Fibroblast of lung (primary cell): ENCODE data around the gene KLHL25. TPM values are rescaled to one million over a fixed set of nuclear protein-coding genes. Genes with fewer than 3 reads are reported as not detected.

ENCODE experiments used
- DNase-seq, 2 donors: peaks; one replicate each; pipeline versions ENCODE4 v3.0.0 to v3.0.0-alpha.2; 2010; ENCODE audit warnings: low read depth in 2 of 2
- H2AFZ ChIP-seq: 2 replicates; pipeline ENCODE4 v1.5.1; 2012; ENCODE audit warnings: low read length, control low read depth, inconsistent platforms
- H3K27ac ChIP-seq: 2 replicates; pipeline ENCODE4 v1.5.1; 2011; ENCODE audit warnings: low read length, control low read depth; ENCODE audit not compliant: insufficient read depth
- H3K27me3 ChIP-seq: 2 replicates; pipeline ENCODE4 v1.5.1; 2011; ENCODE audit warnings: mild to moderate bottlenecking, low read length; ENCODE audit not compliant: control insufficient read depth, insufficient read depth
- H3K36me3 ChIP-seq: 2 replicates; pipeline ENCODE4 v1.5.1; 2011; ENCODE audit warnings: low read length; ENCODE audit not compliant: control insufficient read depth, insufficient read depth
- H3K4me1 ChIP-seq: 2 replicates; pipeline ENCODE4 v1.5.1; 2011; ENCODE audit warnings: low read length; ENCODE audit not compliant: control insufficient read depth, insufficient read depth; ENCODE audit errors: extremely low read depth
- H3K4me2 ChIP-seq: 2 replicates; pipeline ENCODE4 v1.5.1; 2011; ENCODE audit warnings: low read length, control low read depth; ENCODE audit not compliant: insufficient read depth; ENCODE audit errors: extremely low read depth
- H3K4me3 ChIP-seq, 4 experiments: fragments of 200-600 bp in 1 of 4; sonication (generic) in 1 of 4; replicated peaks in 1 of 4; 2 replicates each; pipeline ENCODE4 v1.5.1; 2011 to 2016; ENCODE audit warnings: low read length in 4 of 4, low read depth in 3 of 4, mild to moderate bottlenecking in 3 of 4, control low read depth in 2 of 4, inconsistent platforms in 1 of 4, mixed read lengths in 1 of 4; ENCODE audit not compliant: insufficient read depth in 1 of 4; ENCODE audit errors: control extremely low read depth in 1 of 4
- H3K79me2 ChIP-seq: 2 replicates; pipeline ENCODE4 v1.5.1; 2012; ENCODE audit warnings: mild to moderate bottlenecking, low read length, inconsistent platforms; ENCODE audit not compliant: control insufficient read depth, insufficient read depth
- H3K9ac ChIP-seq: 2 replicates; pipeline ENCODE4 v1.5.1; 2011; ENCODE audit warnings: mild to moderate bottlenecking, low read length, control low read depth; ENCODE audit not compliant: insufficient read depth
- H3K9me3 ChIP-seq: 2 replicates; pipeline ENCODE4 v1.5.1; 2012; ENCODE audit warnings: low read depth, low read length; ENCODE audit not compliant: control insufficient read depth, insufficient read depth
- H4K20me1 ChIP-seq: 2 replicates; pipeline ENCODE4 v1.5.1; 2011; ENCODE audit warnings: low read length; ENCODE audit not compliant: control insufficient read depth, insufficient read depth; ENCODE audit errors: extremely low read depth
- EZH2 ChIP-seq: IDR thresholded peaks from 2 replicates; pipeline ENCODE4 v1.5.1; 2012; ENCODE audit warnings: low read length, control low read depth, mild to moderate bottlenecking; ENCODE audit errors: missing control alignments
- polyA plus RNA-seq, 2 donors: library from polyadenylated mRNA; depleted of rRNA in 1 of 2; stranded (reverse) in 1 of 2; unstranded in 1 of 2; fragments of >200 nt; gene quantifications; 2 replicates each; pipeline ENCODE4 v1.2.1, GENCODE V29; 2011 to 2012; ENCODE audit warnings: missing spikeins in 1 of 2
- total RNA-seq: library from RNA; depleted of rRNA; stranded (reverse); fragments of >200 nt; gene quantifications from 2 replicates; pipeline ENCODE4 v1.2.1, GENCODE V29; 2014
- TF ChIP-seq, protein P1 (sequence below), 2 donors: IDR thresholded peaks in 1 of 2; conservative IDR thresholded peaks in 1 of 2; 1 replicate in 1 of 2; 2 replicates in 1 of 2; pipeline ENCODE4 v1.5.1; 2011 to 2012; ENCODE audit warnings: low read length in 2 of 2, control low read depth in 1 of 2, inconsistent platforms in 1 of 2, low read depth in 1 of 2, mild to moderate bottlenecking in 1 of 2

The KLHL25 gene
- total and polyA plus RNA-seq, 2 donors (not counting 1 experiment from before 2014, with no cell fraction given) = 1.4 to 5.4 TPM

DNA sequence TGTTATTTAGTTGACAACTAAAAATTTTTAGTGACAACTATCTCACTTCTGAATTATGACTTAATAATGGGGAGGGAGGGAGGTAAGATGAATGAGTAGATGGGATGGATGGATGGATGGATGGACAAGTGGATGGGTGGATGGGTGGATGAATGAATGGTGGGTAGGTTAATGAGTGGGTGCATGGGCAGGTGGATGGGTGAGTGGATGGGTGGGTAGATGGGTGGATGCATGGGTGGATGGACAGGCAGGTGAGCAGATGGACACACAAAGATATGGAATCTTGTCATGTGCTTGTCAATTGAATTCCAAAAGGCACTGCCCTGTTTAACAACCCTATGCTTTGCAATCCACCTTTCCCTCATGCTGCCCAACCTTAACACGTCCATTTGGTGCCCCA lies 41.5 kb downstream of the KLHL25 start:
- H3K27ac ChIP-seq = no peak overlapping the region
- H3K9me3 ChIP-seq = no peaks in the 10 kb centered on the region
- H3K4me2 ChIP-seq = no peak overlapping the region
- no peaks in the 10 kb centered on the region for H3K27me3 ChIP-seq
- H2AFZ ChIP-seq = no peak overlapping the region
- H4K20me1 ChIP-seq = no peaks in the 10 kb centered on the region
- H3K4me1 ChIP-seq = peaks cover 7% of the 10 kb centered on the region
- no peak overlapping the region for H3K9ac ChIP-seq
- H3K79me2 ChIP-seq = no peaks in the 10 kb centered on the region
- no peak for TF ChIP-seq EZH2
- TF ChIP-seq, protein P1, sequence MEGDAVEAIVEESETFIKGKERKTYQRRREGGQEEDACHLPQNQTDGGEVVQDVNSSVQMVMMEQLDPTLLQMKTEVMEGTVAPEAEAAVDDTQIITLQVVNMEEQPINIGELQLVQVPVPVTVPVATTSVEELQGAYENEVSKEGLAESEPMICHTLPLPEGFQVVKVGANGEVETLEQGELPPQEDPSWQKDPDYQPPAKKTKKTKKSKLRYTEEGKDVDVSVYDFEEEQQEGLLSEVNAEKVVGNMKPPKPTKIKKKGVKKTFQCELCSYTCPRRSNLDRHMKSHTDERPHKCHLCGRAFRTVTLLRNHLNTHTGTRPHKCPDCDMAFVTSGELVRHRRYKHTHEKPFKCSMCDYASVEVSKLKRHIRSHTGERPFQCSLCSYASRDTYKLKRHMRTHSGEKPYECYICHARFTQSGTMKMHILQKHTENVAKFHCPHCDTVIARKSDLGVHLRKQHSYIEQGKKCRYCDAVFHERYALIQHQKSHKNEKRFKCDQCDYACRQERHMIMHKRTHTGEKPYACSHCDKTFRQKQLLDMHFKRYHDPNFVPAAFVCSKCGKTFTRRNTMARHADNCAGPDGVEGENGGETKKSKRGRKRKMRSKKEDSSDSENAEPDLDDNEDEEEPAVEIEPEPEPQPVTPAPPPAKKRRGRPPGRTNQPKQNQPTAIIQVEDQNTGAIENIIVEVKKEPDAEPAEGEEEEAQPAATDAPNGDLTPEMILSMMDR (conservative IDR thresholded peaks at IDR 0.05 in 1 of 2, IDR thresholded peaks at IDR 0.05 in 1 of 2; ENCODE audit: low read depth in 1 of 2, low read length in 2 of 2) = no peak
- H3K36me3 ChIP-seq = peaks cover 4% of the 10 kb centered on the region
- H3K4me3 ChIP-seq = no peak overlapping the region
- no peak for DNase-seq

DNA sequence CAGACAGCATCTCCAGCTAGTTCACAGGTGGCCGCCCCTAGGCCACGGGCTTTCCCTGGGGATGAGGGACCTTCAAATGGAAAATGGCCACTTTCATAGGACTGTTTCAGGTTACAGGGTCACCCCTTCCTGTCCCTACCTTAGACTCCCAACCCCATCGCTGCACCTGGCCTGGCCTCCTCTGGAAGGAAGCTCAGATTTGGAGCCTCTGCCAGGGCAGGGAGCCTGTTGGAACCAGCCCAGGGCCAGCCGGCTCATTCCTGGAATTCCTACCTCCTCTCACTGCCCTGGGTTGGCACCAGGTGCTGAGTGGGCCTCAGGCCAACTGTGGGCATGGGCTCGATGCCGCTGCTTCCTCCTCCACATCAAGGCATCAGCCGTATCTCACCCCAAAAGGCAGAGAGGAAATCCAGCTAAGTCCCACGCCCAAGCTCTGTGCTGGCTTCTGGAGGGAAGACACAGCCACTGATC lies 42.2 kb downstream of the KLHL25 start:
- Histone ChIP-seq H3K36me3 (peaks cover 4% of the 10 kb centered on the region), H3K9me3 (no peaks in the 10 kb centered on the region), H3K9ac (no peak overlapping the region), H2AFZ (no peak overlapping the region), H3K4me1 (peaks cover 7% of the 10 kb centered on the region), H3K79me2 (no peaks in the 10 kb centered on the region), H3K4me3 (no peak overlapping the region), H4K20me1 (no peaks in the 10 kb centered on the region), H3K27ac (no peak overlapping the region), H3K27me3 (no peaks in the 10 kb centered on the region), H3K4me2 (no peak overlapping the region)
- no peak for TF ChIP-seq EZH2
- TF ChIP-seq, protein P1 (conservative IDR thresholded peaks at IDR 0.05 in 1 of 2, IDR thresholded peaks at IDR 0.05 in 1 of 2; ENCODE audit: low read depth in 1 of 2, low read length in 2 of 2) = no peak
- DNase-seq = no peak

DNA sequence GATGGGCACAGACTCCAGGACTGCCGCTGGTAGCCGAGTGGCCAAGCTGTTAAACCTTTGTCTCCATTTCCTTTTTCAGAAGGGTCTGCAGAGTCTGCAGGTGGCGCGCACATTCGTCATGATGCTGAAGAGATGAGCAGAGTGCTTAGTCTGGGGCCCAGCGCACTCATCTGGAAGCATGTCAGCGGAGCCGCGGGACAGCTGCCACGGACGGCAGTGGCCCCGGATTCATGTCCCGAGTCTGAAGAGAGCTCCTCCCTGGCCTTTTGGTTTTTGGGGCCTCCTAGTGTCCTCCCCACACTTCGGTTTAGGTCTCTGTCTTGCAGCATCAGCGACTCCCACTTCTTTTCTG lies 42.6 kb downstream of the KLHL25 start:
- H3K27ac ChIP-seq = no peak overlapping the region
- H3K27me3 ChIP-seq = no peaks in the 10 kb centered on the region
- H3K9ac ChIP-seq = no peak overlapping the region
- peaks cover 7% of the 10 kb centered on the region for H3K4me1 ChIP-seq
- H2AFZ ChIP-seq = no peak overlapping the region
- H4K20me1 ChIP-seq = no peaks in the 10 kb centered on the region
- no peak overlapping the region for H3K4me3 ChIP-seq
- peaks cover 5% of the 10 kb centered on the region for H3K36me3 ChIP-seq
- H3K4me2 ChIP-seq = no peak overlapping the region
- DNase-seq = no peak
- H3K9me3 ChIP-seq = no peaks in the 10 kb centered on the region
- TF ChIP-seq EZH2 = no peak
- TF ChIP-seq, protein P1 (conservative IDR thresholded peaks at IDR 0.05 in 1 of 2, IDR thresholded peaks at IDR 0.05 in 1 of 2; ENCODE audit: low read depth in 1 of 2, low read length in 2 of 2) = no peak
- no peaks in the 10 kb centered on the region for H3K79me2 ChIP-seq
